ENCODE measurements around the gene RWDD2A. TPM values are rescaled to one million over a fixed set of nuclear protein-coding genes. Genes with fewer than 3 reads are reported as not detected.

RWDD2A gene
- total RNA-seq, 4 donors from 2014 or later, result 0.20 to 3.5 (median 1.7) TPM

GRCh38 chr6:83199173-83199862 lies 6.2 kb downstream of the RWDD2A start:
- peaks cover 2 to 7% (median 5%) of the 10 kb centered on the region in 4 donors for H3K4me1 ChIP-seq
- in situ Hi-C loops (cut with MboI; ENCODE audit: low pct_ligation_motif_present in 1 of 4, low pct_unique_long_range_greater_than_20kb in 1 of 4, low sequenced_read_pairs in 3 of 4), result loop anchor here in 1 of 4 donors (25.0 kb wide), 1 partner anchor 962 kb away; the partner anchor contains the start of gene IBTK
- H3K27me3 ChIP-seq, result no peaks in the 10 kb centered on the region

GRCh38 chr6:83199863-83200225 lies 6.7 kb downstream of the RWDD2A start:
- TF ChIP-seq EP300 (IDR thresholded peaks at IDR 0.05; ENCODE audit: low read depth) (no peak), POLR2A (IDR thresholded peaks at IDR 0.05) (no peak)
- 48 to 67% methylated on average over 1 to 2 of the region's 2 CpGs for WGBS, 2 donors (ENCODE audit: low coverage in 1 of 2)
- in situ Hi-C loops (cut with MboI; ENCODE audit: low pct_ligation_motif_present in 1 of 4, low pct_unique_long_range_greater_than_20kb in 1 of 4, low sequenced_read_pairs in 3 of 4) (loop anchor here in 2 of 4 donors (10.0 to 25.0 kb wide), 2 partner anchors 135 to 963 kb away; partner anchors contain the start of genes IBTK (in 2 of the 2), DOP1A (in 1 of the 2) and UBE3D (in 1 of the 2)), intact Hi-C loops (cut with DNase I; ENCODE audit: low total_unique reads) (loop anchor here (10.0 kb wide), 1 partner anchor 135 kb away; the partner anchor contains the start of genes DOP1A and UBE3D)
- H3K4me3 ChIP-seq, result no peak overlapping the region
- peaks cover 0 to 2% (median under 1%) of the 10 kb centered on the region in 4 donors for H3K4me1 ChIP-seq
- H3K27me3 ChIP-seq, result no peaks in the 10 kb centered on the region
- no peaks in the 10 kb centered on the region for H3K9me3 ChIP-seq
- no peak for DNase-seq
- no peak overlapping the region for H3K27ac ChIP-seq
- no peaks in the 10 kb centered on the region for H3K36me3 ChIP-seq

More at GRCh38 chr6:83199173-83199862, 6.2 kb downstream of the RWDD2A start:
- no peak for DNase-seq
- intact Hi-C loops (cut with DNase I; ENCODE audit: low total_unique reads), result loop anchor here (10.0 kb wide), 1 partner anchor 135 kb away; the partner anchor contains the start of genes DOP1A and UBE3D
- 79 to 100% methylated on average over 2 to 5 of the region's 5 CpGs for WGBS, 2 donors (ENCODE audit: low coverage in 1 of 2)
- no peak overlapping the region for H3K27ac ChIP-seq
- no peak for TF ChIP-seq POLR2A (IDR thresholded peaks at IDR 0.05)
- no peak for TF ChIP-seq POLR2AphosphoS5 (IDR thresholded peaks at IDR 0.05)
- TF ChIP-seq EP300 (IDR thresholded peaks at IDR 0.05; ENCODE audit: low read depth), result no peak
- no peak for TF ChIP-seq CTCF (IDR thresholded peaks at IDR 0.05)
- no peaks in the 10 kb centered on the region for H3K9me3 ChIP-seq
- no peak overlapping the region for H3K4me3 ChIP-seq
- H3K36me3 ChIP-seq, result no peaks in the 10 kb centered on the region

GRCh38 chr6:83202031-83202430 lies 8.9 kb downstream of the RWDD2A start:
- no peaks in the 10 kb centered on the region for H3K36me3 ChIP-seq
- H3K27ac ChIP-seq, result no peak overlapping the region
- H3K27me3 ChIP-seq, result no peaks in the 10 kb centered on the region
- intact Hi-C loops (cut with DNase I; ENCODE audit: low total_unique reads) (no loop called here), in situ Hi-C loops (cut with MboI; ENCODE audit: low pct_ligation_motif_present in 1 of 4, low pct_unique_long_range_greater_than_20kb in 1 of 4, low sequenced_read_pairs in 3 of 4) (loop anchor here in 2 of 4 donors (10.0 to 25.0 kb wide), 2 partner anchors 137 to 965 kb away; partner anchors contain the start of genes DOP1A (in 1 of the 2), IBTK (in 1 of the 2) and UBE3D (in 1 of the 2))
- H3K9me3 ChIP-seq, result no peaks in the 10 kb centered on the region
- DNase-seq, result no peak
- no peak for TF ChIP-seq EP300 (IDR thresholded peaks at IDR 0.05; ENCODE audit: low read depth)
- TF ChIP-seq POLR2AphosphoS5 (IDR thresholded peaks at IDR 0.05), result no peak
- TF ChIP-seq CTCF (IDR thresholded peaks at IDR 0.05), result no peak
- TF ChIP-seq POLR2A (IDR thresholded peaks at IDR 0.05), result no peak
- WGBS, 2 donors (ENCODE audit: low coverage in 1 of 2), result 80 to 89% methylated on average over 4 of the region's 4 CpGs
- no peaks in the 10 kb centered on the region for H3K4me1 ChIP-seq
- no peak overlapping the region for H3K4me3 ChIP-seq

- intact Hi-C loops (cut with DNase I; ENCODE audit: low total_unique reads), result loop anchor here (5.0 kb wide), 1 partner anchor 297 kb away; the partner anchor contains the start of gene PRSS35
- TF ChIP-seq POLR2A (IDR thresholded peaks at IDR 0.05) (no peak), CTCF (IDR thresholded peaks at IDR 0.05) (peak; percentile 66 to 76 (median 68))
Observed at GRCh38 chr6:83215131-83216047, 22.2 kb downstream of the RWDD2A start.

More at GRCh38 chr6:83215131-83216047, 22.2 kb downstream of the RWDD2A start:
- H3K4me1 ChIP-seq, result no peaks in the 10 kb centered on the region
- peak; percentile 51 for DNase-seq
- H3K4me3 ChIP-seq, result no peak overlapping the region
- no peaks in the 10 kb centered on the region for H3K36me3 ChIP-seq
- in situ Hi-C loops (cut with MboI; ENCODE audit: low pct_ligation_motif_present in 1 of 4, low pct_unique_long_range_greater_than_20kb in 1 of 4, low sequenced_read_pairs in 3 of 4), result loop anchor here in 2 of 4 donors (10.0 to 25.0 kb wide), 2 partner anchors 151 to 978 kb away; partner anchors contain the start of genes DOP1A (in 1 of the 2), IBTK (in 1 of the 2) and UBE3D (in 1 of the 2)
- no peaks in the 10 kb centered on the region for H3K9me3 ChIP-seq
- H3K27me3 ChIP-seq, result no peaks in the 10 kb centered on the region
- no peak overlapping the region for H3K27ac ChIP-seq
- 32 to 36% methylated on average over 6 to 7 of the region's 7 CpGs for WGBS, 2 donors (ENCODE audit: low coverage in 1 of 2)
